ENCODE measurements around the gene CTSK.
"Not testable (repeated sequence)": the region's sequence is repeated elsewhere in the genome, so short reads cannot be mapped to it uniquely, and the experiment has no call there.

CTSK gene

GRCh38 chr1:150788946-150789345 is 19.1 kb downstream of the CTSK start:
- no peak overlapping the region for H3K4me3 ChIP-seq (ENCODE audit: low read length)
- TF ChIP-seq ZNF274 (IDR thresholded peaks at IDR 0.05; ENCODE audit: low read depth, low read length), result no peak

DNA sequence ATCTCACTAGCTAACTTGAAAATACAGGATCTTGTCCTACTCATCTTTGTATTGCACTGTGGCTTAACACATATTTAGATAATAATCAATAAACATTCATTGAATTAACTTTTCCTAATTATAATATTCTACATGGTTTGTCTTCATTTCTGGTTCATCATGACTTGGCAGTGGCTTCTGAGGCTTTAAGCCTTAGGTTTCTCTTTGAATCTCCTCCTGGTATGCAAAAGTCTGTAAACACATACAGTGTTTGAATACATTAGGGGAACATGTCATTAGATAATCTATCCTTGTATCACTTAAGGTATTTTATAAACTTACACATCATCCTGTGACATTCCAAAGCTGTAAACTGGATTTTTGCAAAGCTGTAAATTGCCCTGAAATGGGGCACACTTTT is 20.6 kb downstream of the CTSK start:
- no peak overlapping the region for H3K4me3 ChIP-seq (ENCODE audit: low read length)
- TF ChIP-seq ZNF274 (IDR thresholded peaks at IDR 0.05; ENCODE audit: low read depth, low read length), result no peak

- TF ChIP-seq ZNF274 (IDR thresholded peaks at IDR 0.05; ENCODE audit: low read depth, low read length), result no peak
- no peak overlapping the region for H3K4me3 ChIP-seq (ENCODE audit: low read length)
These were observed 27.6 kb downstream of the CTSK start for GRCh38 chr1:150780510-150780909.

GRCh38 chr1:150778409-150778808 is 29.7 kb downstream of the CTSK start:
- TF ChIP-seq ZNF274 (IDR thresholded peaks at IDR 0.05; ENCODE audit: low read depth, low read length), result no peak

DNA sequence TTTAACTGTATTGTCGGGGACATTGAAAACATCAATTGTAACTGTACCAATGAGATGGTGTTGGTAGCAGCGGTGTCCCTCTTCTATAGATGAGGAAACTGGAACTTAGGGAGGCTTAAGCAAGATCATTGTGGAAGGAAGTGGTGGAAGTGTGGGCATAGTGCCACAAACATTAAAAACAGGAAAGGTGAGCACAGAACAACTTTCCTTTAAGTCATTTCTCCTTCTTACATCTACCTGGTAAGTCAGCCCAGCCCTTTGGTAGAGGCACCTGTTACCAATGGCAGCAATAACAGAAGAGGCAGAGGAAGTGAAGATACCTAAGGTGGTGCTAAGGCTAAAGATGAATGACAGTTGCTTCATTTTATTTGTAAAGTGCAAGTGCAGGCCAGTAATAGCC is 30.5 kb downstream of the CTSK start:
- no peak overlapping the region for H3K4me3 ChIP-seq (ENCODE audit: low read length)
- TF ChIP-seq ZNF274 (IDR thresholded peaks at IDR 0.05; ENCODE audit: low read depth, low read length), result no peak

More at GRCh38 chr1:150778409-150778808, 29.7 kb downstream of the CTSK start:
- no peak overlapping the region for H3K4me3 ChIP-seq (ENCODE audit: low read length)

DNA sequence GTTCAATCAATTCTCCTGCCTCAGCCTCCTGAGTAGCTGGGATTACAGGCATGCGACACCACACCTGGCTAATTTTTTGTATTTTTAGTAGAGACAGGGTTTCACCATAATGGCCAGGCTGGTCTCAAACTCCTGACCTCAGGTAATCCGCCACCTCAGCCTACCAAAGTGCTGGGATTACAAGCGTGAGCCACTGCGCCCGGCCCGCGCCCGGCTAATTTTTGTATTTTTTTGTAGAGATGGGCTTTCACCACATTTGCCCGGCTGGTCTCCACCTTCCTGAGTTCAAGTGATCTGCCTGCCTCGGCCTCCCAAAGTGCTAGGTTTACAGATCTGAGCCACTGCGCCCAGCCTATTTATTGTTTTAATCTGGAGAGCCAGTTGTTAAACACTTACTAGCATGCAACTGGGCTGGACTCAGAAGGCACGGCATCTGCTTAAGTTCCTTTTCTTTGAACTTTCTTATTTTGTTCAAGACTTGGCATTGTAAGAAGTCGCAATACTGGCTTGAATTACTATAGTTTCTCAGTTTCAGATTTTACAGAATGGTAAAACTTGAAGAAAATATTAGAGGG is 32.0 kb downstream of the CTSK start:
- not testable (repeated sequence) for H3K4me3 ChIP-seq (ENCODE audit: low read length)

DNA sequence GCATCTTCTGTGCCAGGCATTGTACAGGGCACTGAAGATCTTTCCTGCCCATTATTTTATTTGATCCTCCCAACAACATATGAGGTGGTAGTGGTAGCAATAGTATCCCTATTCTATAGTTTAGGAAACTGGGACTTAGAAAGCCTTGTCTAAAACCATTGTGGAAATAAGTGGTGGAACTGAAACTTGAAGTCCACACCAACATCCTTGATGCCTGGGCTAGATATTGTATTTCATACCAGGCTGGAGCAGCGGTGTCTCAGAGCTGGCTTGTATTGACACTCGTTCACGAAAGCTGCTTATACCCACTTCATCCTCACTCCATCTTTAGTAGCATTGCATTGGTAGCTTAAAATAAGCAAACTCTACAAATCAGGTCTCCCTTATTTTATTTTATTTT is 32.8 kb downstream of the CTSK start:
- TF ChIP-seq ZNF274 (IDR thresholded peaks at IDR 0.05; ENCODE audit: low read depth, low read length), result no peak
- no peak overlapping the region for H3K4me3 ChIP-seq (ENCODE audit: low read length)

- H3K4me3 ChIP-seq (ENCODE audit: low read length), result no peak overlapping the region
- no peak for TF ChIP-seq ZNF274 (IDR thresholded peaks at IDR 0.05; ENCODE audit: low read depth, low read length)
These were observed 35.7 kb downstream of the CTSK start for GRCh38 chr1:150772326-150772725.

- H3K4me3 ChIP-seq (ENCODE audit: low read length), result not testable (repeated sequence)
These were observed 40.4 kb downstream of the CTSK start for GRCh38 chr1:150767704-150768103.

DNA sequence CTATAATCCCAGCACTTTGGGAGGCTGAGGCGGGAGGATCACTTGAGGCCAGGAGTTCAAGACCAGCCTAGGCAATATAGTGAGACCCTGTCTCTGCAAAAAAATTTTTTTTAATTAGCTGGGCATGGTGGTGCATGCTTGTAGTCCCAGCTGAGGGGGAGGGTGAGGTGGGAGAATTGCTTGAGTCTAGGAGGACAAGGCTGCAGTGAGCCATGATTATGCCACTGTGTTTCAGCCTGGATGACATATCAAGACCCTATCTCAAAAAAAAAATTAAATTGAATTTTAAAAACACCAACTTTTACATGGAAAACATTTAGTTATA is 42.1 kb downstream of the CTSK start:
- H3K4me3 ChIP-seq (ENCODE audit: low read length), result peak overlapping the region; percentile 87; the same call in 1 of the 2 replicates

DNA sequence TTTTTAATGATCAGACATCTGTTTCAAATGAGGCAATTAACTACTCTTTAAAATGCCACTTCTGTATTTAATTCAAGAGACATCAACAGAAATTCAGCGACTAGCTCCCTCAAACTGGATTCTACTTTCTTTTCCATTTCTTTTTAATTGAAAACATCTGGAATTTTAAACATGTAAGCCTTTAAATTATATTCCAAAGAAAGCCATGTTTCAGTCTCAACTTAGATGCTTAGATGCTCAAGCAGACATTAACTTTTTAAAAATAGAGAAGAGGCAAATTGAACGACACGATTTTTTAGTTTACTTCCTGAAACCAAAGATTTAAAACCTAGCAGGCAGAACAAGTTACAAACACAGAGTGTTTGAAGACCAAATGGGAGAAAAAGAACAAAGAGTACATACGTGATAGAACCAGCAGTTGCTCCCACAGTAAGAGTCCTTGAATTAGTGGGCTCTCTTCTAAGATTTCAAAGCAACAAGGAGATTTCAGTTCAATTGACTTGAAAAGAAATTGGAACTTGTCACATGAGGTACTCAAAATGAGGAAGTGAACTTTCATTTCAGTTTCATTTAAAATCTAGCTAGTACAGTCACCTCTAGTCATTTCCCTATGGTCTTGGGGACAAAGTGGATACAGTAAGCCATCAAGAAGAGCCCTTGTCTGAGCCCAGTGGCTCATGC is 42.6 kb downstream of the CTSK start, which contains the start of gene CTSS:
Gene CTSS, minus strand, starts transcription at position 483 of the 681 bp plus-strand sequence. CDS start 1,015 bp downstream, outside the sequence.
- no peak for TF ChIP-seq ZNF274 (IDR thresholded peaks at IDR 0.05; ENCODE audit: low read depth, low read length)

GRCh38 chr1:150764617-150765101 is 43.4 kb downstream of the CTSK start:
- TF ChIP-seq ZNF274 (IDR thresholded peaks at IDR 0.05; ENCODE audit: low read depth, low read length), result no peak
- H3K4me3 ChIP-seq (ENCODE audit: low read length), result peak overlapping the region; percentile 87

More for the DNA sequence above, 42.6 kb downstream of the CTSK start, which contains the start of gene CTSS:
- peak within 1 kb of the TSS; percentile 87 for H3K4me3 ChIP-seq (ENCODE audit: low read length)

DNA sequence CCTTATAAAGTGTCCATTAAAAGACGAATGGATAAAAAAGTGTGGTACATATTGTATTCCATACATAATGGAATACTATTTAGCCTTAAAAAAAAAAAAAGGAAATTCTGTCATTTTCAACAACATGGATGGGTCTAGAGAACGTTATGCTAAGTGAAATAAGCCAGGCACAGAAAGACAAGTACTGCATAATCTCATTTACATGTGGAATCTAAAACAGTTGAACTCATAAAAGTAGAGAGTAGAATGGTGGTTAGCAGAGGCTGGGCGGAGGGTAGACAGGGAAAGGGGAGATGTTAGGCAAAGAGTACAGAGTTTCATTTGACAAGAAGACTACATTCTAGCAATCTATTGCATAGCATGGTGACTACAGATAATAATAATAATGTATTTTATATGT is 45.0 kb downstream of the CTSK start:
- no peak overlapping the region for H3K4me3 ChIP-seq (ENCODE audit: low read length)
- TF ChIP-seq ZNF274 (IDR thresholded peaks at IDR 0.05; ENCODE audit: low read depth, low read length), result no peak

DNA sequence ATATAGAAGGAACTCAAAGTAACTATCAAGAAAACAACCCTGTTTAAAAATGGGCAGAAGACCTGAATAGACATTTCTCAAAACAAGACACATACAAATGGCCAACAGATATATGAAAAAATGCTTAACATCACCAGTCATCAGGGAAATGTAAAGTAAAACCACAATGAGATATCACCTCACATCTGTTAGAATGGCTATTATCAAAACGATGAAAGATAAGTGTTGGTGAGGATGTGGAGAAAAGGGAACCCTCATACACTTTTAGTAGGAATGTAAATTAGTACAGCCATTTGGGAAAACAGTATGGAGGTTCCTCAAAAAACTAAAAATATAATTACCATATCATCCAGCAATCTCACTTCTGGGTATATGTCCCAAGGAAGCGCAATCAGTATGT is 45.5 kb downstream of the CTSK start:
- no peak overlapping the region for H3K4me3 ChIP-seq (ENCODE audit: low read length)
- TF ChIP-seq ZNF274 (IDR thresholded peaks at IDR 0.05; ENCODE audit: low read depth, low read length), result no peak

- TF ChIP-seq ZNF274 (IDR thresholded peaks at IDR 0.05; ENCODE audit: low read depth, low read length), result no peak
- H3K4me3 ChIP-seq (ENCODE audit: low read length), result no peak overlapping the region
These were observed 46.3 kb downstream of the CTSK start for GRCh38 chr1:150761801-150762200.

DNA sequence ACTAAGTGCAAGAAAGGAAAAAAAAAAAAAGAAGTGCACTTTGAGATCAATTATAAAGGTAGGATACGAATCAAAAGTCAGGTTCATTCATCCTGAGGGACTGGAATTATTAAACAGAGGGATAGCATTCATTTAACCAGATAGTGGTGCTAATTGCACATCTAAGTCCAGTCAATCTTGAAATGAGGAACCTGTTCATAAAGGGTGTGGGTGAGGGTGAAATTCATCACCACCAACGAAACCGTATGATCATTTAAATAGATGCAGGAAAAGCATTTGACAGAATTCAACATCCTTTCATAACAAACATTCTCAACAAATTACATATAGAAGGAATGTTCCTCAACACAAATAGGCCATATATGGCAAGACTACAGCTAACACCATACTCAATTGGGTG is 48.0 kb downstream of the CTSK start:
- no peak for TF ChIP-seq ZNF274 (IDR thresholded peaks at IDR 0.05; ENCODE audit: low read depth, low read length)
- H3K4me3 ChIP-seq (ENCODE audit: low read length), result no peak overlapping the region
